HCT116 (cell line): ENCODE measurements around the gene ZNF625. TPM values are rescaled to one million over a fixed set of nuclear protein-coding genes. Genes with fewer than 3 reads are reported as not detected.
A peak's percentile ranks its signal among the peaks of the same experiment; 100 is the strongest.

Experiments
- ATAC-seq: fragments of 200-7000 bp; cut with Tn5 transposase; 2 replicates; pipeline ENCODE4 v1.9.1; 2020; ENCODE audit warnings: mild to moderate bottlenecking, moderate library complexity
- BruUV-seq: library from RNA; stranded (reverse); fragments of 400-500 nt; replicated peaks from 2 replicates; lab custom pipeline; 2021; lab: Mats Ljungman, UMichigan
- CTCF ChIA-PET: fragments of 300-600 bp; sonication (Branson Sonifier 250); formaldehyde crosslinking; loops from one replicate; lab custom pipeline; 2021; ENCODE audit warnings: antibody characterized with exemption; lab: Charles Lee
- POLR2A ChIA-PET: fragments of 300-600, 350-600 bp; sonication (Branson Sonifier 250); formaldehyde crosslinking; loops from one replicate; lab custom pipeline; 2021; ENCODE audit warnings: antibody characterized with exemption; lab: Charles Lee
- RAD21 ChIA-PET, 2 experiments: fragments of 300-600 bp; sonication (Branson Sonifier 250); formaldehyde crosslinking; loops; one replicate each; lab custom pipeline; 2023; ENCODE audit warnings: low total read pairs in 2 of 2; ENCODE audit not compliant: uncharacterized antibody in 2 of 2, unreplicated experiment in 2 of 2, low non-redundant PET in 1 of 2; lab: Charles Lee
- DNase-seq: peaks from one replicate; pipeline ENCODE4 v3.0.0-alpha.2; 2010; ENCODE audit warnings: low read depth, low spot score
- H2AFZ ChIP-seq: fragments of 200-600 bp; shearing (Covaris generic), sonication (generic); 2 replicates; pipeline ENCODE4 v1.6.1; 2017; ENCODE audit warnings: low read depth, mixed run types, mixed read lengths, antibody characterized with exemption, low read length; ENCODE audit not compliant: poor library complexity, severe bottlenecking
- H3K27ac ChIP-seq: 2 replicates; pipeline ENCODE4 v1.5.1; 2012; ENCODE audit warnings: low read depth, low read length
- H3K27me3 ChIP-seq: fragments of 200-600 bp; sonication (generic); 2 replicates; pipeline ENCODE4 v1.6.1; 2016; ENCODE audit warnings: mixed run types, low read length, mixed read lengths; ENCODE audit not compliant: insufficient read depth
- H3K36me3 ChIP-seq, 2 experiments: fragments of 200-500 bp in 1 of 2; fragments of 200-600 bp in 1 of 2; sonication (Bioruptor generic) in 1 of 2; sonication (generic) in 1 of 2; 2 replicates each; pipeline versions ENCODE4 v1.5.1 to v1.6.1; 2014 to 2016; ENCODE audit warnings: low read length in 2 of 2, inconsistent platforms in 1 of 2, mixed read lengths in 1 of 2, mixed run types in 1 of 2; ENCODE audit not compliant: insufficient read depth in 2 of 2, control insufficient read depth in 1 of 2
- H3K4me1 ChIP-seq, 2 experiments: fragments of 200-600 bp in 1 of 2; sonication (generic) in 1 of 2; 2 replicates each; pipeline versions ENCODE4 v1.5.1 to v1.6.1; 2012 to 2017; ENCODE audit warnings: low read length in 2 of 2, inconsistent platforms in 1 of 2, mild to moderate bottlenecking in 1 of 2, mixed read lengths in 1 of 2, mixed run types in 1 of 2, moderate library complexity in 1 of 2; ENCODE audit not compliant: insufficient read depth in 2 of 2, control insufficient read depth in 1 of 2
- H3K4me2 ChIP-seq: fragments of 200-600 bp; sonication (generic); 2 replicates; pipeline ENCODE4 v1.6.1; 2017; ENCODE audit warnings: mixed run types, low read length, mixed read lengths
- H3K4me3 ChIP-seq, 2 experiments: fragments of 200-600 bp in 1 of 2; sonication (generic) in 1 of 2; replicated peaks in 1 of 2; 2 replicates each; pipeline ENCODE4 v1.5.1; 2011 to 2016; ENCODE audit warnings: low read length in 2 of 2, control low read depth in 1 of 2, low read depth in 1 of 2, mild to moderate bottlenecking in 1 of 2, mixed read lengths in 1 of 2, mixed run types in 1 of 2
- H3K79me2 ChIP-seq: fragments of 200-600 bp; sonication (generic); 2 replicates; pipeline ENCODE4 v1.6.1; 2017; ENCODE audit warnings: mild to moderate bottlenecking, mixed run types, low read length, moderate library complexity, mixed read lengths; ENCODE audit not compliant: insufficient read depth
- H3K9ac ChIP-seq: fragments of 200-600 bp; sonication (generic); 2 replicates; pipeline ENCODE4 v1.6.1; 2016; ENCODE audit warnings: low read length, mixed read lengths
- H3K9me2 ChIP-seq: fragments of 200-600 bp; sonication (generic), shearing (Covaris generic); 2 replicates; pipeline ENCODE4 v1.6.1; 2017; ENCODE audit warnings: mixed run types, mild to moderate bottlenecking, moderate library complexity; ENCODE audit not compliant: insufficient read depth
- H3K9me3 ChIP-seq, 2 experiments: fragments of 200-500 bp in 1 of 2; fragments of 200-600 bp in 1 of 2; sonication (Bioruptor generic) in 1 of 2; sonication (generic) in 1 of 2; 2 replicates each; pipeline ENCODE4 v1.6.1; 2014 to 2017; ENCODE audit warnings: low read length in 2 of 2, mixed read lengths in 2 of 2, inconsistent platforms in 1 of 2, low read depth in 1 of 2, mild to moderate bottlenecking in 1 of 2, mixed run types in 1 of 2, moderate library complexity in 1 of 2; ENCODE audit not compliant: control insufficient read depth in 1 of 2, insufficient read depth in 1 of 2
- H4K20me1 ChIP-seq: fragments of 200-600 bp; sonication (generic), shearing (Covaris generic); 2 replicates; pipeline ENCODE4 v1.6.1; 2017; ENCODE audit warnings: mixed run types, mild to moderate bottlenecking, moderate library complexity; ENCODE audit not compliant: insufficient read depth
- CBX3 ChIP-seq: IDR thresholded peaks from 2 replicates; pipeline ENCODE4 v1.6.1; 2012; ENCODE audit warnings: low read depth
- EZH2 ChIP-seq: fragments of 200-600 bp; sonication (generic); IDR thresholded peaks from 2 replicates; pipeline ENCODE4 v1.6.1; 2017; ENCODE audit warnings: antibody characterized with exemption, mixed run types
- POLR2AphosphoS5 ChIP-seq: IDR thresholded peaks from 2 replicates; pipeline ENCODE4 v1.6.1; 2011; ENCODE audit warnings: mild to moderate bottlenecking, low read depth, low read length, moderate library complexity
- RAD21 ChIP-seq: IDR thresholded peaks from 2 replicates; pipeline ENCODE4 v1.6.1; 2012; ENCODE audit warnings: low read depth, mild to moderate bottlenecking
- YY1 ChIP-seq: IDR thresholded peaks from 2 replicates; pipeline ENCODE4 v1.6.1; 2011; ENCODE audit warnings: low read length, low read depth, moderate library complexity, mild to moderate bottlenecking; ENCODE audit not compliant: insufficient replicate concordance; ENCODE audit errors: extremely low read depth
- intact Hi-C: fragments of 100-400 bp; cut with micrococcal nuclease; formaldehyde crosslinking; loops from 2 replicates; pipeline ENCODE4 v1.10.0; 2022
- total RNA-seq: library from RNA; stranded (reverse); gene quantifications from one replicate; pipeline ENCODE4 v1.2.1, GENCODE V29; 2021; ENCODE audit not compliant: unreplicated experiment
- TF ChIP-seq, protein P1 (sequence below), 3 experiments: fragments of 200-600 bp in 1 of 3; sonication (generic) in 1 of 3; IDR thresholded peaks in 2 of 3; conservative IDR thresholded peaks in 1 of 3; 2 replicates each; pipeline ENCODE4 v1.5.1; 2012 to 2017; ENCODE audit warnings: low read depth in 2 of 3, low read length in 2 of 3, antibody characterized with exemption in 1 of 3, borderline replicate concordance in 1 of 3, control low read depth in 1 of 3, mild to moderate bottlenecking in 1 of 3, mixed read lengths in 1 of 3, mixed run types in 1 of 3, moderate library complexity in 1 of 3; ENCODE audit not compliant: insufficient read depth in 1 of 3

Gene ZNF625
- total RNA-seq, 1 experiment from 2014 or later = not detected

- TF ChIP-seq POLR2AphosphoS5 (no peak), CBX3 (no peak)
Measured at GRCh38 chr19:12139269-12139668, 17.3 kb downstream of the ZNF625 start (continued).

DNA sequence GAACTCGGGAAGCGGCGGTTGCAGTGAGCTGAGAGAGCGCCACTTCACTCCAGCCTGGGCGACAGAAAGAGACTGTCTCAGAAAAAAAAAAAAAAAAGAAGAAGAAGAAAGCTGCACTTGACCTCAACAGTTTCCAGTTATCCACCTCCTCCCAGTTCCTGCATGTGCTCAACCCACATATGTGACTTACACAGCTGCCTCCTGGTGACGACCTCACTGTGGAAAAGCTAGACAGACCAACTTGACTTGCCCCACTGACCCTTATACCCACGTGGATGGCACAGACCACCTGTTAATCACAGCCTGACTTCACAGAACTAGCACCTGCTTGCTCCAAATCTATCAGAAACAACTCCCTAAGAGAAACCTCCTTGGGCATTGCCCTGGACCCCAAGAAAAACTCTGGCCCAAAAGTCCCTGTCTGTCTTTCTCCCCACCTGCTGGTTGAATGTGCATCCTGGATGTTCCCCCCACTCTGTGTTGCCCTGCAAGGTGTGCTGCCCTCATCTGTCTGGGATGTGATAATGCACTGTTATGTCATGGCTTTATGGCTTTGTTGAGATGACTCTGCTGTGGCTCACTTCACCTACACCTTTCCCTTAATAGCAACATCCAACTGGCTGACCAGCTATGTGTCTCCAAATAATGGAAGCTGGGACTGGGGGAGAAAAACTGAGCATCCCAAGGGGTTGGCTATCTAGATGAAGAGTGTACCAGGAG is 19.2 kb downstream of the ZNF625 start:
- Histone ChIP-seq H4K20me1 (no peaks in the 10 kb centered on the region), H3K9ac (no peak overlapping the region), H3K27me3 (no peaks in the 10 kb centered on the region), H2AFZ (no peak overlapping the region), H3K36me3 (no peaks in the 10 kb centered on the region)
- RAD21 ChIA-PET = no interaction called here
- DNase-seq (no peak), ATAC-seq (no peak)
- TF ChIP-seq YY1 (no peak), RAD21 (peak; percentile 21; the same call in 1 of the 2 replicates), EZH2 (no peak)
- TF ChIP-seq, protein P1, sequence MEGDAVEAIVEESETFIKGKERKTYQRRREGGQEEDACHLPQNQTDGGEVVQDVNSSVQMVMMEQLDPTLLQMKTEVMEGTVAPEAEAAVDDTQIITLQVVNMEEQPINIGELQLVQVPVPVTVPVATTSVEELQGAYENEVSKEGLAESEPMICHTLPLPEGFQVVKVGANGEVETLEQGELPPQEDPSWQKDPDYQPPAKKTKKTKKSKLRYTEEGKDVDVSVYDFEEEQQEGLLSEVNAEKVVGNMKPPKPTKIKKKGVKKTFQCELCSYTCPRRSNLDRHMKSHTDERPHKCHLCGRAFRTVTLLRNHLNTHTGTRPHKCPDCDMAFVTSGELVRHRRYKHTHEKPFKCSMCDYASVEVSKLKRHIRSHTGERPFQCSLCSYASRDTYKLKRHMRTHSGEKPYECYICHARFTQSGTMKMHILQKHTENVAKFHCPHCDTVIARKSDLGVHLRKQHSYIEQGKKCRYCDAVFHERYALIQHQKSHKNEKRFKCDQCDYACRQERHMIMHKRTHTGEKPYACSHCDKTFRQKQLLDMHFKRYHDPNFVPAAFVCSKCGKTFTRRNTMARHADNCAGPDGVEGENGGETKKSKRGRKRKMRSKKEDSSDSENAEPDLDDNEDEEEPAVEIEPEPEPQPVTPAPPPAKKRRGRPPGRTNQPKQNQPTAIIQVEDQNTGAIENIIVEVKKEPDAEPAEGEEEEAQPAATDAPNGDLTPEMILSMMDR (IDR thresholded peaks at IDR 0.05 in 2 of 3, conservative IDR thresholded peaks at IDR 0.05 in 1 of 3; ENCODE audit: borderline replicate concordance in 1 of 3, insufficient read depth in 1 of 3, low read depth in 2 of 3, low read length in 2 of 3) = peak in 2 of 3 experiments; percentile 12 to 30; a peak in 1 of 6 replicates
- TF ChIP-seq, all 23 proteins: peak for 2
- H3K9me2 ChIP-seq = no peaks in the 10 kb centered on the region
- H3K27ac ChIP-seq = no peak overlapping the region
- no TSS peak for BruUV-seq
- CTCF ChIA-PET = no interaction called here
- H3K9me3 ChIP-seq = peaks cover 7 to 17% of the 10 kb centered on the region in 2 experiments; a peak in 2 of 4 replicates
- H3K79me2 ChIP-seq = no peaks in the 10 kb centered on the region
- intact Hi-C loops = no loop called here
- H3K4me2 ChIP-seq = no peak overlapping the region
- H3K4me3 ChIP-seq = no peak overlapping the region
- no peaks in the 10 kb centered on the region for H3K4me1 ChIP-seq
- POLR2A ChIA-PET = no interaction called here
